ENCODE measurements around the gene BBS7.

BBS7 gene

GRCh38 chr4:121876070-121876469 lies 5.8 kb upstream of the BBS7 start:
- DNase-seq (ENCODE audit: insufficient read length) (no peak), FAIRE-seq (no peak)
- no peak for TF ChIP-seq POLR2A (IDR thresholded peaks at IDR 0.05; ENCODE audit: low read depth, low read length)
- no peak for TF ChIP-seq TAF1 (IDR thresholded peaks at IDR 0.05; ENCODE audit: borderline replicate concordance, low read depth, low read length)
- TF ChIP-seq POLR2AphosphoS5 (IDR thresholded peaks at IDR 0.05; ENCODE audit: low read depth, low read length): no peak

GRCh38 chr4:121875652-121876051 lies 5.4 kb upstream of the BBS7 start:
- FAIRE-seq (no peak), DNase-seq (ENCODE audit: insufficient read length) (no peak)
- TF ChIP-seq POLR2AphosphoS5 (IDR thresholded peaks at IDR 0.05; ENCODE audit: low read depth, low read length) (no peak), TAF1 (IDR thresholded peaks at IDR 0.05; ENCODE audit: borderline replicate concordance, low read depth, low read length) (no peak), POLR2A (IDR thresholded peaks at IDR 0.05; ENCODE audit: low read depth, low read length) (no peak)

- FAIRE-seq (no peak), DNase-seq (ENCODE audit: insufficient read length) (no peak)
- TF ChIP-seq TAF1 (IDR thresholded peaks at IDR 0.05; ENCODE audit: borderline replicate concordance, low read depth, low read length) (no peak), POLR2A (IDR thresholded peaks at IDR 0.05; ENCODE audit: low read depth, low read length) (no peak)
These were observed 3.3 kb upstream of the BBS7 start for GRCh38 chr4:121873604-121874003.

GRCh38 chr4:121863799-121864198 lies 6.5 kb downstream of the BBS7 start:
- FAIRE-seq: no peak
- no peak for DNase-seq (ENCODE audit: insufficient read length)
- TF ChIP-seq POLR2A (IDR thresholded peaks at IDR 0.05; ENCODE audit: low read depth, low read length): no peak
- no peak for TF ChIP-seq TAF1 (IDR thresholded peaks at IDR 0.05; ENCODE audit: borderline replicate concordance, low read depth, low read length)
- no peak for TF ChIP-seq POLR2AphosphoS5 (IDR thresholded peaks at IDR 0.05; ENCODE audit: low read depth, low read length)

- FAIRE-seq: peak; percentile 5
- TF ChIP-seq POLR2A (IDR thresholded peaks at IDR 0.05; ENCODE audit: low read depth, low read length): no peak
These were observed 8.8 kb downstream of the BBS7 start for GRCh38 chr4:121861426-121861825.

GRCh38 chr4:121860121-121860520 lies 10.2 kb downstream of the BBS7 start:
- no peak for TF ChIP-seq POLR2A (IDR thresholded peaks at IDR 0.05; ENCODE audit: low read depth, low read length)
- no peak for TF ChIP-seq POLR2AphosphoS5 (IDR thresholded peaks at IDR 0.05; ENCODE audit: low read depth, low read length)
- TF ChIP-seq TAF1 (IDR thresholded peaks at IDR 0.05; ENCODE audit: borderline replicate concordance, low read depth, low read length): no peak
- DNase-seq (ENCODE audit: insufficient read length): no peak
- no peak for FAIRE-seq

More at GRCh38 chr4:121861426-121861825, 8.8 kb downstream of the BBS7 start:
- no peak for DNase-seq (ENCODE audit: insufficient read length)

GRCh38 chr4:121851354-121851753 lies 18.9 kb downstream of the BBS7 start:
- TF ChIP-seq TAF1 (IDR thresholded peaks at IDR 0.05; ENCODE audit: borderline replicate concordance, low read depth, low read length): no peak
- no peak for TF ChIP-seq POLR2A (IDR thresholded peaks at IDR 0.05; ENCODE audit: low read depth, low read length)
- no peak for TF ChIP-seq POLR2AphosphoS5 (IDR thresholded peaks at IDR 0.05; ENCODE audit: low read depth, low read length)
- no peak for DNase-seq (ENCODE audit: insufficient read length)
- no peak for FAIRE-seq

- TF ChIP-seq TAF1 (IDR thresholded peaks at IDR 0.05; ENCODE audit: borderline replicate concordance, low read depth, low read length): no peak
- TF ChIP-seq POLR2A (IDR thresholded peaks at IDR 0.05; ENCODE audit: low read depth, low read length): no peak
- TF ChIP-seq POLR2AphosphoS5 (IDR thresholded peaks at IDR 0.05; ENCODE audit: low read depth, low read length): no peak
- FAIRE-seq: no peak
These were observed 23.6 kb downstream of the BBS7 start for GRCh38 chr4:121846662-121847061.

GRCh38 chr4:121842862-121843261 lies 27.4 kb downstream of the BBS7 start:
- no peak for DNase-seq (ENCODE audit: insufficient read length)
- FAIRE-seq: no peak
- TF ChIP-seq TAF1 (IDR thresholded peaks at IDR 0.05; ENCODE audit: borderline replicate concordance, low read depth, low read length) (no peak), POLR2A (IDR thresholded peaks at IDR 0.05; ENCODE audit: low read depth, low read length) (no peak), POLR2AphosphoS5 (IDR thresholded peaks at IDR 0.05; ENCODE audit: low read depth, low read length) (no peak)

More at GRCh38 chr4:121846662-121847061, 23.6 kb downstream of the BBS7 start:
- DNase-seq (ENCODE audit: insufficient read length): no peak

- TF ChIP-seq POLR2A (IDR thresholded peaks at IDR 0.05; ENCODE audit: low read depth, low read length) (no peak), POLR2AphosphoS5 (IDR thresholded peaks at IDR 0.05; ENCODE audit: low read depth, low read length) (no peak), TAF1 (IDR thresholded peaks at IDR 0.05; ENCODE audit: borderline replicate concordance, low read depth, low read length) (no peak)
- DNase-seq (ENCODE audit: insufficient read length): no peak
- FAIRE-seq: no peak
These were observed 32.1 kb downstream of the BBS7 start for GRCh38 chr4:121838136-121838535.

GRCh38 chr4:121829511-121829910 lies 40.8 kb downstream of the BBS7 start:
- no peak for TF ChIP-seq POLR2A (IDR thresholded peaks at IDR 0.05; ENCODE audit: low read depth, low read length)
- no peak for TF ChIP-seq TAF1 (IDR thresholded peaks at IDR 0.05; ENCODE audit: borderline replicate concordance, low read depth, low read length)
- no peak for TF ChIP-seq POLR2AphosphoS5 (IDR thresholded peaks at IDR 0.05; ENCODE audit: low read depth, low read length)
- no peak for FAIRE-seq
- no peak for DNase-seq (ENCODE audit: insufficient read length)

- no peak for FAIRE-seq
- no peak for DNase-seq (ENCODE audit: insufficient read length)
- TF ChIP-seq POLR2AphosphoS5 (IDR thresholded peaks at IDR 0.05; ENCODE audit: low read depth, low read length) (no peak), POLR2A (IDR thresholded peaks at IDR 0.05; ENCODE audit: low read depth, low read length) (no peak), TAF1 (IDR thresholded peaks at IDR 0.05; ENCODE audit: borderline replicate concordance, low read depth, low read length) (no peak)
These were observed 42.4 kb downstream of the BBS7 start for GRCh38 chr4:121827853-121828252.

GRCh38 chr4:121824950-121825349 lies 45.3 kb downstream of the BBS7 start:
- no peak for DNase-seq (ENCODE audit: insufficient read length)
- TF ChIP-seq TAF1 (IDR thresholded peaks at IDR 0.05; ENCODE audit: borderline replicate concordance, low read depth, low read length): no peak
- TF ChIP-seq POLR2AphosphoS5 (IDR thresholded peaks at IDR 0.05; ENCODE audit: low read depth, low read length): no peak
- TF ChIP-seq POLR2A (IDR thresholded peaks at IDR 0.05; ENCODE audit: low read depth, low read length): no peak
- peak; percentile 69 for FAIRE-seq
